Stomach (tissue), 4 donors: ENCODE measurements around the gene CCDC174.

Source experiments
- CTCF ChIP-seq, 7 experiments: fragments of 450-650 bp in 4 of 7; fragments of 200-600 bp in 3 of 7; sonication (generic) in 3 of 7; IDR thresholded peaks; one replicate each; pipeline ENCODE4 v1.5.1; 2016 to 2019; ENCODE audit warnings: antibody characterized with exemption in 7 of 7, control low read depth in 2 of 7, mild to moderate bottlenecking in 1 of 7
- POLR2A ChIP-seq, 4 donors: fragments of 450-650 bp; IDR thresholded peaks; one replicate each; pipeline ENCODE4 v1.6.1; 2016; ENCODE audit warnings: antibody characterized with exemption in 4 of 4, control low read depth in 2 of 4, mild to moderate bottlenecking in 1 of 4, moderate library complexity in 1 of 4

GRCh38 chr3:14660942-14661341 lies 9.4 kb downstream of the CCDC174 start:
- TF ChIP-seq CTCF (IDR thresholded peaks at IDR 0.05) (no peak), POLR2A (IDR thresholded peaks at IDR 0.05) (no peak)
